Thyroid gland (tissue), 4 donors: ENCODE data around the gene GTSE1. TPM values are rescaled to one million over a fixed set of nuclear protein-coding genes. Genes with fewer than 3 reads are reported as not detected.

Experiments used
- DNase-seq, 2 donors: peaks; one replicate each; pipeline ENCODE4 v3.0.0-alpha.2; 2019
- H3K27ac ChIP-seq, 3 donors: fragments of 200-600 bp; sonication (generic); 1 replicate in 2 of 3; 2 replicates in 1 of 3; pipeline ENCODE4 v1.5.1; 2016 to 2019; ENCODE audit warnings: mild to moderate bottlenecking in 1 of 3, moderate library complexity in 1 of 3
- H3K27me3 ChIP-seq: fragments of 200-600 bp; sonication (generic); one replicate; pipeline ENCODE4 v1.5.1; 2019
- H3K36me3 ChIP-seq, 2 donors: fragments of 200-600 bp; sonication (generic); one replicate each; pipeline ENCODE4 v1.5.1; 2016 to 2019
- H3K4me1 ChIP-seq, 2 donors: fragments of 200-600 bp; sonication (generic); one replicate each; pipeline ENCODE4 v1.5.1; 2017 to 2019
- H3K4me3 ChIP-seq, 3 donors: fragments of 200-600 bp; sonication (generic); replicated peaks in 1 of 3; 1 replicate in 2 of 3; 2 replicates in 1 of 3; pipeline ENCODE4 v1.5.1; 2016; ENCODE audit warnings: mild to moderate bottlenecking in 1 of 3
- H3K9me3 ChIP-seq: fragments of 200-600 bp; sonication (generic); one replicate; pipeline ENCODE4 v1.5.1; 2017
- CTCF ChIP-seq, 6 experiments: fragments of 200-600 bp in 3 of 6; fragments of 450-650 bp in 3 of 6; sonication (generic) in 3 of 6; IDR thresholded peaks; one replicate each; pipeline ENCODE4 v1.5.1; 2016 to 2019; ENCODE audit warnings: antibody characterized with exemption in 6 of 6, mild to moderate bottlenecking in 2 of 6, inconsistent platforms in 1 of 6, moderate library complexity in 1 of 6
- POLR2A ChIP-seq, 2 donors: fragments of 450-650 bp; IDR thresholded peaks; one replicate each; pipeline ENCODE4 v1.6.1; 2017; ENCODE audit warnings: antibody characterized with exemption in 2 of 2, mild to moderate bottlenecking in 2 of 2, moderate library complexity in 1 of 2
- WGBS, 2 donors: methylation state at CpG; one replicate each; pipeline ENCODE4 v1.1.5; 2017; 5-methylcytosine and 5-hydroxymethylcytosine counted together
- intact Hi-C: fragments of 100-400 bp; cut with DNase I; formaldehyde crosslinking; loops from one replicate; pipeline ENCODE4 v1.15.1; 2023
- total RNA-seq, 4 donors: library from RNA; depleted of rRNA; stranded (reverse); fragments of >200 nt; gene quantifications; one replicate each; pipeline ENCODE4 v1.2.3, GENCODE V29; 2016

Gene GTSE1
- total RNA-seq, 4 donors from 2014 or later: 0.22 to 0.27 (median 0.25) TPM; not detected in 1

- no peak for DNase-seq
- Histone ChIP-seq H3K4me3 (no peak overlapping the region), H3K36me3 (peaks cover 0 to 26% of the 10 kb centered on the region in 2 donors), H3K4me1 (peaks cover 0 to under 1% of the 10 kb centered on the region in 2 donors), H3K9me3 (no peaks in the 10 kb centered on the region), H3K27ac (no peak overlapping the region), H3K27me3 (no peaks in the 10 kb centered on the region)
- 90 to 97% methylated on average over 18 to 21 of the region's 22 CpGs for WGBS, 2 donors
- intact Hi-C loops: loop anchor here (5.0 kb wide), 1 partner anchor 177 kb away; no protein-coding TSS in a partner anchor
- TF ChIP-seq CTCF (IDR thresholded peaks at IDR 0.05) (no peak), POLR2A (IDR thresholded peaks at IDR 0.05) (no peak)
Observed at GRCh38 chr22:46365166-46365624, 68.5 kb downstream of the GTSE1 start.

GRCh38 chr22:46366327-46366731 lies 69.7 kb downstream of the GTSE1 start:
- Histone ChIP-seq H3K36me3 (peaks cover 0 to 26% of the 10 kb centered on the region in 2 donors), H3K27me3 (no peaks in the 10 kb centered on the region), H3K9me3 (no peaks in the 10 kb centered on the region), H3K4me3 (no peak overlapping the region), H3K4me1 (peaks cover 8 to 11% of the 10 kb centered on the region in 2 donors), H3K27ac (no peak overlapping the region)
- 84 to 92% methylated on average over 12 to 14 of the region's 19 CpGs for WGBS, 2 donors
- intact Hi-C loops: loop anchor here (5.0 kb wide), 1 partner anchor 176 kb away; no protein-coding TSS in a partner anchor
- DNase-seq: no peak
- TF ChIP-seq POLR2A (IDR thresholded peaks at IDR 0.05) (no peak), CTCF (IDR thresholded peaks at IDR 0.05) (no peak)

DNA sequence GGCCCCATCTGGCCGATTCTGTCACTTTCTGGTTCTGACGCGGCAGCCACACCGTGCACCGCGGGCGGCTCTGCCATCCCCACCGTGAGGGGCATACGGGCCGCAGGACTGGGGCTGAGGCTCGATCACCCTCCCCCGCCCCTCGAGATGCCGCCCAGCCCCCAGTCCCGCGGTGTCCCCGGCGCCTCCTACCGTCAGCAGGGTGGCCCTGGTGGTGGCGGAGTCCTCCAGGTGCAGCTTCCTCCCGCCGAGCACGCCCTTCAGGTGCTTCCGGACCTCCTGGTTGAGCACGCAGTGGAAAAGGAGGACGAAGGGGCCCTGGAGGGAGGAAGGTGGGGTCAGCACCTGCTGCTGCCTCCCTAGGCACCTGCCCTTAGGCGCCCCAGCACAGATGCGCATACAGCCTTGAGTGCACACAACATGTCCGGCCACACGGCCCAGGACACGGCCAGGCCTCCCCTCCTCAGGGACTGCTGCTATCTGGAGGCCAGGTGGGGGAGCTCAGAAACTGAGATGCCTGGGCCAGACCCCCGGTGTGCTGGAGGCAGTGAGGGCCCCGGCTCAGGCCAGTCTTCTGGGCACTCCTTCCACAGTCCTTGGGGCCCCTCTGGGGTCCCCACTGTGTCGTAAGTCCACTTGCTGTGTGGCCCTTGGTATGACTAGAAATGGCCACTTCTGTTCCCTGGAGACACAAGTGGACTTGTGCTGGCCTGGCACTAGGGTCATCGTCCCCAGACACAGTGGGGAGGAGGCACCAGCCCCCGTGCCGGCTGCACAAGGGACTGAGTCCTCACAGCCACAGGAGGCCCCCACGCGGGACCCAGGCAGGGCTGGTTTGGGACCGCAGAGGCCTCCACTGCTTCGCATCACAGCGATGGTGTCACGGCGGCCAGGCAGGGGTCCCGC lies 70.4 kb downstream of the GTSE1 start:
- intact Hi-C loops: loop anchor here (5.0 kb wide), 1 partner anchor 175 kb away; no protein-coding TSS in a partner anchor

GRCh38 chr22:46367707-46368191 lies 71.1 kb downstream of the GTSE1 start:
- no peaks in the 10 kb centered on the region for H3K9me3 ChIP-seq
- WGBS, 2 donors: 68 to 77% methylated on average over 11 to 19 of the region's 19 CpGs
- TF ChIP-seq POLR2A (IDR thresholded peaks at IDR 0.05) (no peak), CTCF (IDR thresholded peaks at IDR 0.05) (peak; percentile 65 to 81 (median 68))
- peaks cover 0 to 24% of the 10 kb centered on the region in 2 donors for H3K36me3 ChIP-seq
- H3K27me3 ChIP-seq: no peaks in the 10 kb centered on the region
- H3K4me3 ChIP-seq: no peak overlapping the region
- peak; percentile 59 to 63 for DNase-seq
- intact Hi-C loops: loop anchor here (5.0 kb wide), 1 partner anchor 175 kb away; no protein-coding TSS in a partner anchor
- peaks cover 8 to 11% of the 10 kb centered on the region in 2 donors for H3K4me1 ChIP-seq
- no peak overlapping the region for H3K27ac ChIP-seq

More for the DNA sequence above, 70.4 kb downstream of the GTSE1 start:
- no peak overlapping the region for H3K4me3 ChIP-seq
- H3K4me1 ChIP-seq: peaks cover 8 to 11% of the 10 kb centered on the region in 2 donors
- H3K27me3 ChIP-seq: no peaks in the 10 kb centered on the region
- TF ChIP-seq POLR2A (IDR thresholded peaks at IDR 0.05) (no peak), CTCF (IDR thresholded peaks at IDR 0.05) (no peak)
- DNase-seq: no peak
- H3K9me3 ChIP-seq: no peaks in the 10 kb centered on the region
- WGBS, 2 donors: 74 to 76% methylated on average over 9 to 17 of the region's 45 CpGs
- no peak overlapping the region for H3K27ac ChIP-seq
- peaks cover 0 to 26% of the 10 kb centered on the region in 2 donors for H3K36me3 ChIP-seq
